ENCODE measurements around the gene GRIA3.
"Not testable (repeated sequence)": the region's sequence is repeated elsewhere in the genome, so short reads cannot be mapped to it uniquely, and the experiment has no call there.

The GRIA3 gene

GRCh38 chrX:123475068-123475724 is 291.1 kb downstream of the GRIA3 start:
- DNase-seq = no peak

GRCh38 chrX:123476611-123477219 is 292.6 kb downstream of the GRIA3 start:
- no peak for DNase-seq

GRCh38 chrX:123477673-123478072 is 293.6 kb downstream of the GRIA3 start:
- no peak for DNase-seq

GRCh38 chrX:123481913-123482851 is 298.1 kb downstream of the GRIA3 start:
- DNase-seq = no peak

GRCh38 chrX:123486297-123486696 is 302.2 kb downstream of the GRIA3 start:
- no peak for DNase-seq

- DNase-seq = no peak
These were observed 303.2 kb downstream of the GRIA3 start for GRCh38 chrX:123487236-123487635.

- DNase-seq = no peak
These were observed 303.6 kb downstream of the GRIA3 start for GRCh38 chrX:123487669-123488068.

GRCh38 chrX:123489011-123489410 is 304.9 kb downstream of the GRIA3 start:
- no peak for DNase-seq

GRCh38 chrX:123493857-123494256 is 309.8 kb downstream of the GRIA3 start:
- no peak for DNase-seq

GRCh38 chrX:123499787-123500186 is 315.7 kb downstream of the GRIA3 start:
- DNase-seq = no peak

GRCh38 chrX:123504047-123504446 is 320.0 kb downstream of the GRIA3 start:
- DNase-seq = no peak

GRCh38 chrX:123504630-123505270 is 320.7 kb downstream of the GRIA3 start:
- no peak for DNase-seq

GRCh38 chrX:123513585-123514278 is 329.7 kb downstream of the GRIA3 start:
- no peak for DNase-seq

- DNase-seq = not testable (repeated sequence)
These were observed 330.2 kb downstream of the GRIA3 start for GRCh38 chrX:123514279-123514640.

GRCh38 chrX:123518791-123519190 is 334.7 kb downstream of the GRIA3 start:
- no peak for DNase-seq

GRCh38 chrX:123525123-123525725 is 341.1 kb downstream of the GRIA3 start:
- no peak for DNase-seq

- DNase-seq = not testable (repeated sequence)
These were observed 346.6 kb downstream of the GRIA3 start for GRCh38 chrX:123530726-123531125.

Measured in stimulated activated CD4-positive, alpha-beta T cell treated with anti-CD3 and anti-CD28 coated beads, Interleukin-4, amount 100 ng/mL, for 1 hour (primary cell).